ENCODE data around the gene RNF208.
A peak's percentile ranks its signal among the peaks of the same experiment; 100 is the strongest.

DNA sequence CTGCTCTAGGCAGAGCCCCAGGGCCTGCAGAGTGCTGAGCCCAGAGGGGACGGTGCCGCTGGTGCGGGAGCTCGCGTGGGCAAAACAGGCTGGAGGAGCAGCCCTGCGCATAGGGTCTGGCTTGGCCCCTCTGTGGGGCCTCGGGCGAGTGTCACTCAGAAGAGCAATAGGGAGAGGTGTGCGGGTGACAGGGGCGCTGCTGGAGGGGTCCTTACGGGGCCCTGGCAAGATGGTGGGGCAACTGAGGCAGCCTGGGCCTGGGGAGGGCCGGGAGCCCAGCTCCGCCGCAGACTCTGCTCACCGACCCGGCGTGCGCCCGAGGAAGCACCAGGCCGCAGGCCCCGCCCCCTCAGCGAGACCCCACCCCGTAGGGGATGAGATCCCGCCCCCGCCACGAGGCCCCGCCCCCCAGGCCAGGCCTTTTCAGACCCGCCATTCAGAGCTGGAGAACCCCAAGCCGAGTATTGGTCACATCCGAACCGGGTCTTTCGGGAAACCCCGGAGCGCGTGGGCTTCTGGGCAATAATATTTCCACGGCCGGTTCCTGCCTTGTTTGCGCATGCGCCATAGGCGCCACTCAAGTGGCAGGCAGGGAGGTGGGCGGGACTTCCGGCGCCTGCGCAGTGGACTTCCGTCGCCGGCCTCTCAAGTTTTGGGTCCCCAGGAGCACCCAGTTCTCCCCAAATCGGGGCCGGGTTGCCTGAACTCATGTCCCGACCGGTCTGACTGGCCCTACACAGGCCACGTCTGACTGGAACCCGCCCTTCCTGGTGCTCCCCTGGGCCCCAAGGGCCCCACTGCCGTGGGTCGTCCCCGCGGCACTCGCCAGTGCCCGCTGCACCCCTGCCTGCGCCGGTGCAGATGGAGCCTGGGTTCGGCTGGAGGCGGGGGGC, 1.3 kb upstream of the RNF208 start:
- TF ChIP-seq, protein P1, sequence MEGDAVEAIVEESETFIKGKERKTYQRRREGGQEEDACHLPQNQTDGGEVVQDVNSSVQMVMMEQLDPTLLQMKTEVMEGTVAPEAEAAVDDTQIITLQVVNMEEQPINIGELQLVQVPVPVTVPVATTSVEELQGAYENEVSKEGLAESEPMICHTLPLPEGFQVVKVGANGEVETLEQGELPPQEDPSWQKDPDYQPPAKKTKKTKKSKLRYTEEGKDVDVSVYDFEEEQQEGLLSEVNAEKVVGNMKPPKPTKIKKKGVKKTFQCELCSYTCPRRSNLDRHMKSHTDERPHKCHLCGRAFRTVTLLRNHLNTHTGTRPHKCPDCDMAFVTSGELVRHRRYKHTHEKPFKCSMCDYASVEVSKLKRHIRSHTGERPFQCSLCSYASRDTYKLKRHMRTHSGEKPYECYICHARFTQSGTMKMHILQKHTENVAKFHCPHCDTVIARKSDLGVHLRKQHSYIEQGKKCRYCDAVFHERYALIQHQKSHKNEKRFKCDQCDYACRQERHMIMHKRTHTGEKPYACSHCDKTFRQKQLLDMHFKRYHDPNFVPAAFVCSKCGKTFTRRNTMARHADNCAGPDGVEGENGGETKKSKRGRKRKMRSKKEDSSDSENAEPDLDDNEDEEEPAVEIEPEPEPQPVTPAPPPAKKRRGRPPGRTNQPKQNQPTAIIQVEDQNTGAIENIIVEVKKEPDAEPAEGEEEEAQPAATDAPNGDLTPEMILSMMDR (IDR thresholded peaks at IDR 0.05; ENCODE audit: low read depth, low read length, missing input control), result no peak
- TF ChIP-seq RAD21 (IDR thresholded peaks at IDR 0.05) (peak in 1 of 2 donors; percentile 26), REST (IDR thresholded peaks at IDR 0.05) (peak; percentile 67), RXRA (IDR thresholded peaks at IDR 0.05) (peak; percentile 25 to 28), SP1 (IDR thresholded peaks at IDR 0.05) (peak; percentile 73), JUND (IDR thresholded peaks at IDR 0.05) (no peak)
- TF ChIP-seq, protein P2, sequence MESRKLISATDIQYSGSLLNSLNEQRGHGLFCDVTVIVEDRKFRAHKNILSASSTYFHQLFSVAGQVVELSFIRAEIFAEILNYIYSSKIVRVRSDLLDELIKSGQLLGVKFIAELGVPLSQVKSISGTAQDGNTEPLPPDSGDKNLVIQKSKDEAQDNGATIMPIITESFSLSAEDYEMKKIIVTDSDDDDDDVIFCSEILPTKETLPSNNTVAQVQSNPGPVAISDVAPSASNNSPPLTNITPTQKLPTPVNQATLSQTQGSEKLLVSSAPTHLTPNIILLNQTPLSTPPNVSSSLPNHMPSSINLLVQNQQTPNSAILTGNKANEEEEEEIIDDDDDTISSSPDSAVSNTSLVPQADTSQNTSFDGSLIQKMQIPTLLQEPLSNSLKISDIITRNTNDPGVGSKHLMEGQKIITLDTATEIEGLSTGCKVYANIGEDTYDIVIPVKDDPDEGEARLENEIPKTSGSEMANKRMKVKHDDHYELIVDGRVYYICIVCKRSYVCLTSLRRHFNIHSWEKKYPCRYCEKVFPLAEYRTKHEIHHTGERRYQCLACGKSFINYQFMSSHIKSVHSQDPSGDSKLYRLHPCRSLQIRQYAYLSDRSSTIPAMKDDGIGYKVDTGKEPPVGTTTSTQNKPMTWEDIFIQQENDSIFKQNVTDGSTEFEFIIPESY (IDR thresholded peaks at IDR 0.05), result no peak
